ENCODE measurements around the gene MVD. TPM values are rescaled to one million over a fixed set of nuclear protein-coding genes. Genes with fewer than 3 reads are reported as not detected.

The MVD gene
- total RNA-seq, 1 experiment from 2014 or later = 119 TPM

DNA sequence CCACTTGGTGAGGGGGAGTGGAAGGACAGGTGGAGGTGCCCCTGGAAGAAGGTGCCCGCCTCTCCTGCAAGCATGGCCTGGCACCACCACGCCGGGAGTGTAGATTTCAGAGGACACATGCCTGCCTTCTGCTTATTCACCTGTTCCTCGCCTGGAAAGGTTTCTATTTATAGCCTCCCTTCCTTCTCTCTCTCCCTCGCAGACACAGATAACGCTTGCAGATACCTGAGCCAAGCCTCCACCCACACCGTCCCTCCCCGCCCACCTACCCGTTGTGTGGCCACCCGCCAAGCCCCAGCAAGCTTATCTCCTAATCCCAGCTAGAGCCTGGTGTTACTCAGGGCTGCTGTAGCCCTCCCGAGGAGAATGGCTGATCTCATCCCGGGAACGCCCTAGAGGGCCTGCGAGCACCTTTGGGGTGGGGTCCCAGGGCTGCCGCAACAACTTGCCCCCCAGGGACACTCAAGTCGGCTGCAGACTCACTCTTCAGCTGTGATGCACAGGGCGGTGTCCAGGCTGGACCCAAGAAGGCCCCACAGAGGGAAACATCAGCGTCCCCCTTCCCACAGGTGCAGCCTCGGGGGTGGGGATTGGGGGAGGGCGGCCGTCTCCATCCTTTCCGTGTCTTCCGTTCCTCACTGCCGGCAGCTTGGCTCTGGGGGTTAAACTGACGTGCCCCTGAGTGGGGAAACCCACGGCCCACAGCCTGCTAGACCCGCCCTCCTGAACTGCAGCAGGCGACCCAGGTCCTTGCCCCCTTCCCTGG lies 25.3 kb upstream of the MVD start:
- H3K27me3 ChIP-seq (ENCODE audit: insufficient read depth, low read length) = no peaks in the 10 kb centered on the region
- H3K79me2 ChIP-seq (ENCODE audit: insufficient read depth, low read length) = no peaks in the 10 kb centered on the region
- no peak overlapping the region for H3K27ac ChIP-seq (ENCODE audit: low read depth, low read length)
- POLR2A ChIA-PET = no interaction called here
- peaks cover 25 to 38% of the 10 kb centered on the region in 2 experiments for H3K4me1 ChIP-seq (ENCODE audit: control insufficient read depth in 1 of 2, insufficient read depth in 2 of 2, low read length in 2 of 2)
- TF ChIP-seq, protein P1, sequence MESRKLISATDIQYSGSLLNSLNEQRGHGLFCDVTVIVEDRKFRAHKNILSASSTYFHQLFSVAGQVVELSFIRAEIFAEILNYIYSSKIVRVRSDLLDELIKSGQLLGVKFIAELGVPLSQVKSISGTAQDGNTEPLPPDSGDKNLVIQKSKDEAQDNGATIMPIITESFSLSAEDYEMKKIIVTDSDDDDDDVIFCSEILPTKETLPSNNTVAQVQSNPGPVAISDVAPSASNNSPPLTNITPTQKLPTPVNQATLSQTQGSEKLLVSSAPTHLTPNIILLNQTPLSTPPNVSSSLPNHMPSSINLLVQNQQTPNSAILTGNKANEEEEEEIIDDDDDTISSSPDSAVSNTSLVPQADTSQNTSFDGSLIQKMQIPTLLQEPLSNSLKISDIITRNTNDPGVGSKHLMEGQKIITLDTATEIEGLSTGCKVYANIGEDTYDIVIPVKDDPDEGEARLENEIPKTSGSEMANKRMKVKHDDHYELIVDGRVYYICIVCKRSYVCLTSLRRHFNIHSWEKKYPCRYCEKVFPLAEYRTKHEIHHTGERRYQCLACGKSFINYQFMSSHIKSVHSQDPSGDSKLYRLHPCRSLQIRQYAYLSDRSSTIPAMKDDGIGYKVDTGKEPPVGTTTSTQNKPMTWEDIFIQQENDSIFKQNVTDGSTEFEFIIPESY (IDR thresholded peaks at IDR 0.05; ENCODE audit: extremely low read depth, insufficient replicate concordance, low read length) = no peak
- TF ChIP-seq SIN3A (IDR thresholded peaks at IDR 0.05; ENCODE audit: low read depth) (no peak), EZH2phosphoT487 (IDR thresholded peaks at IDR 0.05; ENCODE audit: borderline replicate concordance) (no peak), SP1 (IDR thresholded peaks at IDR 0.05; ENCODE audit: low read depth) (no peak), EGR1 (IDR thresholded peaks at IDR 0.05; ENCODE audit: low read depth) (no peak; the same call in 1 of the 2 replicates), ELF1 (IDR thresholded peaks at IDR 0.05; ENCODE audit: borderline replicate concordance, low read depth) (no peak), SRF (IDR thresholded peaks at IDR 0.05; ENCODE audit: low read depth) (no peak), YY1 (IDR thresholded peaks at IDR 0.05; ENCODE audit: extremely low read depth, insufficient replicate concordance, low read depth, low read length) (no peak), TCF7L2 (IDR thresholded peaks at IDR 0.05; ENCODE audit: borderline replicate concordance, extremely low read depth, insufficient read depth, insufficient read length) (no peak), CEBPB (IDR thresholded peaks at IDR 0.05; ENCODE audit: low read depth) (no peak), RAD21 (IDR thresholded peaks at IDR 0.05; ENCODE audit: low read depth) (no peak), ZNF274 (IDR thresholded peaks at IDR 0.05; ENCODE audit: low read depth, low read length) (no peak)
- TF ChIP-seq, protein P2, sequence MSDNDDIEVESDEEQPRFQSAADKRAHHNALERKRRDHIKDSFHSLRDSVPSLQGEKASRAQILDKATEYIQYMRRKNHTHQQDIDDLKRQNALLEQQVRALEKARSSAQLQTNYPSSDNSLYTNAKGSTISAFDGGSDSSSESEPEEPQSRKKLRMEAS (IDR thresholded peaks at IDR 0.05) = no peak
- TF ChIP-seq, protein P3, sequence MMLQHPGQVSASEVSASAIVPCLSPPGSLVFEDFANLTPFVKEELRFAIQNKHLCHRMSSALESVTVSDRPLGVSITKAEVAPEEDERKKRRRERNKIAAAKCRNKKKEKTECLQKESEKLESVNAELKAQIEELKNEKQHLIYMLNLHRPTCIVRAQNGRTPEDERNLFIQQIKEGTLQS (IDR thresholded peaks at IDR 0.05) = no peak
- TF ChIP-seq, protein P4, sequence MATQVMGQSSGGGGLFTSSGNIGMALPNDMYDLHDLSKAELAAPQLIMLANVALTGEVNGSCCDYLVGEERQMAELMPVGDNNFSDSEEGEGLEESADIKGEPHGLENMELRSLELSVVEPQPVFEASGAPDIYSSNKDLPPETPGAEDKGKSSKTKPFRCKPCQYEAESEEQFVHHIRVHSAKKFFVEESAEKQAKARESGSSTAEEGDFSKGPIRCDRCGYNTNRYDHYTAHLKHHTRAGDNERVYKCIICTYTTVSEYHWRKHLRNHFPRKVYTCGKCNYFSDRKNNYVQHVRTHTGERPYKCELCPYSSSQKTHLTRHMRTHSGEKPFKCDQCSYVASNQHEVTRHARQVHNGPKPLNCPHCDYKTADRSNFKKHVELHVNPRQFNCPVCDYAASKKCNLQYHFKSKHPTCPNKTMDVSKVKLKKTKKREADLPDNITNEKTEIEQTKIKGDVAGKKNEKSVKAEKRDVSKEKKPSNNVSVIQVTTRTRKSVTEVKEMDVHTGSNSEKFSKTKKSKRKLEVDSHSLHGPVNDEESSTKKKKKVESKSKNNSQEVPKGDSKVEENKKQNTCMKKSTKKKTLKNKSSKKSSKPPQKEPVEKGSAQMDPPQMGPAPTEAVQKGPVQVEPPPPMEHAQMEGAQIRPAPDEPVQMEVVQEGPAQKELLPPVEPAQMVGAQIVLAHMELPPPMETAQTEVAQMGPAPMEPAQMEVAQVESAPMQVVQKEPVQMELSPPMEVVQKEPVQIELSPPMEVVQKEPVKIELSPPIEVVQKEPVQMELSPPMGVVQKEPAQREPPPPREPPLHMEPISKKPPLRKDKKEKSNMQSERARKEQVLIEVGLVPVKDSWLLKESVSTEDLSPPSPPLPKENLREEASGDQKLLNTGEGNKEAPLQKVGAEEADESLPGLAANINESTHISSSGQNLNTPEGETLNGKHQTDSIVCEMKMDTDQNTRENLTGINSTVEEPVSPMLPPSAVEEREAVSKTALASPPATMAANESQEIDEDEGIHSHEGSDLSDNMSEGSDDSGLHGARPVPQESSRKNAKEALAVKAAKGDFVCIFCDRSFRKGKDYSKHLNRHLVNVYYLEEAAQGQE (IDR thresholded peaks at IDR 0.05; ENCODE audit: low read depth) = no peak
- CTCF ChIA-PET = interaction anchor here (1.2 to 1.6 kb wide), 2 partner anchors 15 to 49 kb away, joined by 3 to 5 read pairs; no protein-coding TSS in a partner anchor
- no peaks in the 10 kb centered on the region for H4K20me1 ChIP-seq (ENCODE audit: insufficient read depth)
- RAD21 ChIA-PET (ENCODE audit: low non-redundant PET in 1 of 2, low total read pairs in 2 of 2, uncharacterized antibody in 2 of 2, unreplicated experiment in 2 of 2) = no interaction called here
- H3K9ac ChIP-seq (ENCODE audit: low read length) = no peak overlapping the region
- DNase-seq (ENCODE audit: low read depth, low spot score) (no peak), ATAC-seq (no peak)
- no peak overlapping the region for H3K4me3 ChIP-seq (replicated peaks in 1 of 2; ENCODE audit: low read depth in 1 of 2, low read length in 2 of 2)
- H3K4me2 ChIP-seq (ENCODE audit: low read length) = peak overlapping the region; percentile 46
- H3K36me3 ChIP-seq (ENCODE audit: control insufficient read depth in 1 of 2, insufficient read depth in 2 of 2, low read length in 2 of 2) = no peaks in the 10 kb centered on the region
- intact Hi-C loops (cut with micrococcal nuclease) = no loop called here
- BruUV-seq (replicated peaks) = no TSS peak
- H3K9me2 ChIP-seq (ENCODE audit: insufficient read depth) = no peaks in the 10 kb centered on the region
- no peaks in the 10 kb centered on the region for H3K9me3 ChIP-seq (ENCODE audit: control insufficient read depth in 1 of 2, insufficient read depth in 1 of 2, low read depth in 1 of 2, low read length in 2 of 2)
- H2AFZ ChIP-seq (ENCODE audit: low read depth, low read length, poor library complexity, severe bottlenecking) = no peak overlapping the region
